Right forelimb (tissue), 1 donor: ENCODE results near the gene ZCRB1.

Experiments used
- DNase-seq: peaks from one replicate; pipeline ENCODE4 v3.0.0-alpha.2; 2018

ZCRB1 gene

GRCh38 chr12:42327227-42327590 is 1.3 kb upstream of the ZCRB1 start:
- DNase-seq, result no peak

- DNase-seq, result peak; percentile 53
Measured at GRCh38 chr12:42326541-42327226, 790 bp upstream of the ZCRB1 start.

GRCh38 chr12:42325326-42325652 is 605 bp downstream of the ZCRB1 start:
- DNase-seq, result no peak

GRCh38 chr12:42323856-42324255 is 2.0 kb downstream of the ZCRB1 start:
- DNase-seq, result no peak

- no peak for DNase-seq
Measured at GRCh38 chr12:42322567-42322966, 3.3 kb downstream of the ZCRB1 start.

- DNase-seq, result no peak
Measured at GRCh38 chr12:42320796-42321195, 5.1 kb downstream of the ZCRB1 start.

- DNase-seq, result no peak
Measured at GRCh38 chr12:42315108-42315507, 10.8 kb downstream of the ZCRB1 start.

- DNase-seq, result no peak
Measured at GRCh38 chr12:42309996-42310395, 15.9 kb downstream of the ZCRB1 start.

GRCh38 chr12:42308390-42308789 is 17.5 kb downstream of the ZCRB1 start:
- DNase-seq, result no peak

- DNase-seq, result no peak
Measured at GRCh38 chr12:42306297-42306696, 19.6 kb downstream of the ZCRB1 start.

- no peak for DNase-seq
Measured at GRCh38 chr12:42299392-42300308, 26.2 kb downstream of the ZCRB1 start.

- DNase-seq, result no peak
Measured at GRCh38 chr12:42298887-42299286, 27.0 kb downstream of the ZCRB1 start.

GRCh38 chr12:42296503-42297109 is 29.3 kb downstream of the ZCRB1 start:
- DNase-seq, result no peak

- DNase-seq, result no peak
Measured at GRCh38 chr12:42291680-42292079, 34.2 kb downstream of the ZCRB1 start.

GRCh38 chr12:42288544-42288943 is 37.4 kb downstream of the ZCRB1 start:
- no peak for DNase-seq

- DNase-seq, result no peak
Measured at GRCh38 chr12:42286741-42287140, 39.2 kb downstream of the ZCRB1 start.

GRCh38 chr12:42285431-42285830 is 40.5 kb downstream of the ZCRB1 start:
- DNase-seq, result no peak

- DNase-seq, result no peak
Measured at GRCh38 chr12:42284876-42285275, 41.0 kb downstream of the ZCRB1 start.

- no peak for DNase-seq
Measured at GRCh38 chr12:42284157-42284556, 41.7 kb downstream of the ZCRB1 start.

GRCh38 chr12:42283739-42284138 is 42.2 kb downstream of the ZCRB1 start:
- DNase-seq, result no peak

GRCh38 chr12:42282294-42282693 is 43.6 kb downstream of the ZCRB1 start:
- no peak for DNase-seq

GRCh38 chr12:42281844-42282243 is 44.0 kb downstream of the ZCRB1 start:
- no peak for DNase-seq

- DNase-seq, result no peak
Measured at GRCh38 chr12:42281278-42281677, 44.6 kb downstream of the ZCRB1 start.

GRCh38 chr12:42278128-42278510 is 47.8 kb downstream of the ZCRB1 start:
- DNase-seq, result no peak
